SK-N-SH (cell line): Measurements from ENCODE around the gene AVPR1B. TPM values are rescaled to one million over a fixed set of nuclear protein-coding genes. Genes with fewer than 3 reads are reported as not detected.

ENCODE experiments used
- CTCF ChIA-PET: fragments of 300-600, 350-600 bp; formaldehyde crosslinking; extraction: SDS; loops from one replicate; lab custom pipeline; 2021; lab: Yijun Ruan, JAX
- POLR2A ChIA-PET: fragments of 350-600 bp; sonication (Branson Sonifier 250); formaldehyde crosslinking; extraction: SDS; loops from one replicate; lab custom pipeline; 2020; ENCODE audit warnings: antibody characterized with exemption, inconsistent platforms; lab: Yijun Ruan, JAX
- DNase-seq: peaks from one replicate; pipeline ENCODE4 v3.0.0; 2012
- H2AFZ ChIP-seq: fragments of 200-600 bp; sonication (generic); 2 replicates; pipeline ENCODE4 v1.8.1; 2016; ENCODE audit warnings: antibody characterized with exemption, mild to moderate bottlenecking, low read depth
- H3F3A ChIP-seq: fragments of 200-600 bp; sonication (generic); replicated peaks from 2 replicates; pipeline ENCODE3; 2016; ENCODE audit warnings: antibody characterized with exemption, mild to moderate bottlenecking; ENCODE audit not compliant: insufficient read depth
- H3K27ac ChIP-seq, 2 experiments: fragments of 200-500 bp in 1 of 2; fragments of 200-600 bp in 1 of 2; sonication (Bioruptor generic) in 1 of 2; sonication (generic), shearing (Covaris generic) in 1 of 2; 2 replicates each; pipeline versions ENCODE4 v1.5.1 to v1.6.1; 2014 to 2016; ENCODE audit warnings: low read depth in 2 of 2, inconsistent platforms in 1 of 2, low read length in 1 of 2, mild to moderate bottlenecking in 1 of 2, mixed read lengths in 1 of 2
- H3K27me3 ChIP-seq: fragments of 200-600 bp; sonication (generic), shearing (Covaris generic); 2 replicates; pipeline ENCODE4 v1.6.1; 2016; ENCODE audit warnings: mixed run types; ENCODE audit not compliant: insufficient read depth
- H3K36me3 ChIP-seq, 2 experiments: fragments of 200-500 bp in 1 of 2; fragments of 200-600 bp in 1 of 2; sonication (Bioruptor generic) in 1 of 2; sonication (generic) in 1 of 2; replicated peaks in 1 of 2; 2 replicates each; pipeline versions ENCODE3 to v1.5.1; 2014 to 2016; ENCODE audit warnings: low read length in 1 of 2, mild to moderate bottlenecking in 1 of 2; ENCODE audit not compliant: insufficient read depth in 2 of 2, control insufficient read depth in 1 of 2
- H3K4me1 ChIP-seq, 2 experiments: fragments of 200-500 bp in 1 of 2; fragments of 200-600 bp in 1 of 2; sonication (Bioruptor generic) in 1 of 2; sonication (generic), shearing (Covaris generic) in 1 of 2; 2 replicates each; pipeline versions ENCODE4 v1.5.1 to v1.6.1; 2014 to 2016; ENCODE audit warnings: low read depth in 1 of 2, low read length in 1 of 2, mixed run types in 1 of 2; ENCODE audit not compliant: insufficient read depth in 2 of 2, control insufficient read depth in 1 of 2
- H3K4me2 ChIP-seq: fragments of 200-600 bp; sonication (generic), shearing (Covaris generic); 2 replicates; pipeline ENCODE4 v1.6.1; 2017; ENCODE audit warnings: mixed run types
- H3K4me3 ChIP-seq, 2 experiments: fragments of 200-500 bp in 1 of 2; fragments of 200-600 bp in 1 of 2; sonication (Bioruptor generic) in 1 of 2; sonication (generic), shearing (Covaris generic) in 1 of 2; 2 replicates each; pipeline versions ENCODE4 v1.5.1 to v1.8.1; 2014 to 2016; ENCODE audit warnings: low read depth in 2 of 2, inconsistent platforms in 1 of 2, low read length in 1 of 2, mild to moderate bottlenecking in 1 of 2, mixed read lengths in 1 of 2, moderate library complexity in 1 of 2
- H3K79me2 ChIP-seq: fragments of 200-600 bp; sonication (generic); 2 replicates; pipeline ENCODE4 v1.8.1; 2017; ENCODE audit warnings: mild to moderate bottlenecking; ENCODE audit not compliant: insufficient read depth
- H3K9ac ChIP-seq: fragments of 200-600 bp; sonication (generic); 2 replicates; pipeline ENCODE4 v1.6.1; 2017; ENCODE audit warnings: mixed run types
- H3K9me2 ChIP-seq: fragments of 200-600 bp; sonication (generic); 2 replicates; pipeline ENCODE4 v1.6.1; 2017; ENCODE audit warnings: mixed run types
- H3K9me3 ChIP-seq: fragments of 200-600 bp; sonication (generic); 2 replicates; pipeline ENCODE4 v1.6.1; 2017; ENCODE audit warnings: mixed run types, mild to moderate bottlenecking, moderate library complexity
- H4K20me1 ChIP-seq: fragments of 200-600 bp; sonication (generic); 2 replicates; pipeline ENCODE4 v1.6.1; 2017; ENCODE audit warnings: mild to moderate bottlenecking, mixed run types; ENCODE audit not compliant: insufficient read depth
- CHD2 ChIP-seq: fragments of 150-350 bp; IDR thresholded peaks from 2 replicates; pipeline ENCODE4 v1.6.1; 2018; ENCODE audit warnings: low read length; ENCODE audit not compliant: partially characterized antibody
- EZH2phosphoT487 ChIP-seq: fragments of 200-600 bp; sonication (generic); IDR thresholded peaks from 2 replicates; pipeline ENCODE4 v1.6.1; 2017; ENCODE audit warnings: low read depth, mixed run types, mild to moderate bottlenecking, antibody characterized with exemption, moderate library complexity, borderline replicate concordance
- FOXJ3 ChIP-seq: sonication (generic); formaldehyde crosslinking; IDR thresholded peaks from 2 replicates; pipeline ENCODE4 v1.5.1; 2020; ENCODE audit warnings: mild to moderate bottlenecking, missing genetic modification reagents
- GABPA ChIP-seq: IDR thresholded peaks from 2 replicates; pipeline ENCODE4 v1.4.0; 2012; ENCODE audit warnings: low read depth, mild to moderate bottlenecking
- GATA2 ChIP-seq: sonication (generic); formaldehyde crosslinking; IDR thresholded peaks from 2 replicates; pipeline ENCODE4 v1.5.0; 2020; ENCODE audit warnings: mild to moderate bottlenecking, missing genetic modification reagents
- JUND ChIP-seq: IDR thresholded peaks from 2 replicates; pipeline ENCODE4 v1.4.0; 2012
- MXI1 ChIP-seq: IDR thresholded peaks from 2 replicates; pipeline ENCODE4 v1.6.1; 2012; ENCODE audit warnings: mild to moderate bottlenecking, low read depth, low read length, improper control_type of control experiment
- NFIC ChIP-seq: IDR thresholded peaks from 2 replicates; pipeline ENCODE4 v1.4.0; 2012; ENCODE audit warnings: borderline replicate concordance
- NRF1 ChIP-seq: IDR thresholded peaks from 2 replicates; pipeline ENCODE4 v1.6.1; 2012; ENCODE audit warnings: low read depth, mild to moderate bottlenecking, low read length
- PBX3 ChIP-seq: IDR thresholded peaks from 2 replicates; pipeline ENCODE4; 2012
- RAD21 ChIP-seq: IDR thresholded peaks from 2 replicates; pipeline ENCODE4 v1.6.1; 2012; ENCODE audit warnings: mild to moderate bottlenecking, low read length
- REST ChIP-seq: IDR thresholded peaks from 2 replicates; pipeline ENCODE4 v1.6.1; 2012; ENCODE audit warnings: mild to moderate bottlenecking, low read depth, low read length, moderate library complexity
- TCF12 ChIP-seq: IDR thresholded peaks from 2 replicates; pipeline ENCODE4 v1.4.0; 2012
- WGBS: methylation state at CpG from one replicate; pipeline ENCODE4 v1.1.6; 2017; ENCODE audit warnings: low lambda C conversion rate; 5-methylcytosine and 5-hydroxymethylcytosine counted together
- polyA plus RNA-seq, 3 experiments: library from polyadenylated mRNA; depleted of rRNA; stranded (reverse); fragments of >200 nt; gene quantifications; 2 replicates each; pipeline ENCODE4 v1.2.3, GENCODE V29; 2012
- TF ChIP-seq, protein P1 (sequence below): fragments of 150-350 bp; IDR thresholded peaks from 2 replicates; pipeline ENCODE4 v1.6.1; 2016; ENCODE audit warnings: mild to moderate bottlenecking, low read depth, low read length
- TF ChIP-seq, protein P2 (sequence below): fragments of 200-600 bp; sonication (generic); IDR thresholded peaks from 2 replicates; pipeline ENCODE4 v1.6.1; 2017; ENCODE audit warnings: antibody characterized with exemption, mild to moderate bottlenecking, moderate library complexity
- TF ChIP-seq, protein P3 (sequence below): IDR thresholded peaks from 2 replicates; pipeline ENCODE4 v1.4.0; 2012; ENCODE audit warnings: low read depth
- TF ChIP-seq, protein P4 (sequence below): IDR thresholded peaks from 2 replicates; pipeline ENCODE4 v1.4.0; 2012; ENCODE audit warnings: low read depth, borderline replicate concordance
- TF ChIP-seq, protein P5 (sequence below): fragments of 150-350 bp; IDR thresholded peaks from 2 replicates; pipeline ENCODE4 v1.6.1; 2017; ENCODE audit warnings: antibody characterized with exemption, low read length, low read depth, borderline replicate concordance

AVPR1B gene
- polyA plus RNA-seq, 1 of the 3 experiments (the other 2 are of a cell fraction): not detected

DNA sequence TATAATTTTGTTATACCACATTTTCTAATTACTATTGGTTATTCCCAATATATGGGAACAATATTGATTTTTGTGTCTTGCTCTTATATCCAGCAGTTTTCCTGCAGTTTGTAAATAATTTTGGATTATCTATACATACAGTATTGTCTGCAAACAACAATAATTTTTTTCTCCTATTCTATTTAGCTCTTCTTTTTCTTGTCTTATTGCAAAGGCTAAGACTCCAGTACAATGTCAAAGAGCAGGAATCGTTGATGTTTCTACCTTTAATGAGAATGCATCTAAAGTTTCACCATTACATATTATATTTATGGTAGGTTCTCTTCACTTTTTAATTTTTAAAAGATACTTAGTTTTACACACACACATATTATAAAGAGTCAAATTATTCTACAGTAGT is 4.1 kb upstream of the AVPR1B start:
- CTCF ChIA-PET: interaction anchor here (0.6 to 1.0 kb wide), 2 partner anchors 15 to 27 kb away, joined by 3 read pairs; no protein-coding TSS in a partner anchor
- POLR2A ChIA-PET: no interaction called here

More for the DNA sequence above, 4.1 kb upstream of the AVPR1B start:
- H4K20me1 ChIP-seq: no peaks in the 10 kb centered on the region
- 0% methylated on average over 1 of the region's 1 CpG for WGBS
- H3K36me3 ChIP-seq: no peaks in the 10 kb centered on the region
- H3K4me2 ChIP-seq: no peak overlapping the region
- H3K27ac ChIP-seq: no peak overlapping the region
- no peaks in the 10 kb centered on the region for H3K79me2 ChIP-seq
- no peak overlapping the region for H2AFZ ChIP-seq
- H3K27me3 ChIP-seq: peaks cover 23% of the 10 kb centered on the region
- H3K9me2 ChIP-seq: no peaks in the 10 kb centered on the region
- peaks cover 0 to 10% of the 10 kb centered on the region in 2 experiments; a peak in 1 of 4 replicates for H3K4me1 ChIP-seq
- no peak for TF ChIP-seq GABPA
- TF ChIP-seq JUND: no peak
- no peak for TF ChIP-seq FOXJ3 (CRISPR knock-in tag)
- TF ChIP-seq, protein P1, sequence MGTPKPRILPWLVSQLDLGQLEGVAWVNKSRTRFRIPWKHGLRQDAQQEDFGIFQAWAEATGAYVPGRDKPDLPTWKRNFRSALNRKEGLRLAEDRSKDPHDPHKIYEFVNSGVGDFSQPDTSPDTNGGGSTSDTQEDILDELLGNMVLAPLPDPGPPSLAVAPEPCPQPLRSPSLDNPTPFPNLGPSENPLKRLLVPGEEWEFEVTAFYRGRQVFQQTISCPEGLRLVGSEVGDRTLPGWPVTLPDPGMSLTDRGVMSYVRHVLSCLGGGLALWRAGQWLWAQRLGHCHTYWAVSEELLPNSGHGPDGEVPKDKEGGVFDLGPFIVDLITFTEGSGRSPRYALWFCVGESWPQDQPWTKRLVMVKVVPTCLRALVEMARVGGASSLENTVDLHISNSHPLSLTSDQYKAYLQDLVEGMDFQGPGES: no peak
- TF ChIP-seq, protein P2, sequence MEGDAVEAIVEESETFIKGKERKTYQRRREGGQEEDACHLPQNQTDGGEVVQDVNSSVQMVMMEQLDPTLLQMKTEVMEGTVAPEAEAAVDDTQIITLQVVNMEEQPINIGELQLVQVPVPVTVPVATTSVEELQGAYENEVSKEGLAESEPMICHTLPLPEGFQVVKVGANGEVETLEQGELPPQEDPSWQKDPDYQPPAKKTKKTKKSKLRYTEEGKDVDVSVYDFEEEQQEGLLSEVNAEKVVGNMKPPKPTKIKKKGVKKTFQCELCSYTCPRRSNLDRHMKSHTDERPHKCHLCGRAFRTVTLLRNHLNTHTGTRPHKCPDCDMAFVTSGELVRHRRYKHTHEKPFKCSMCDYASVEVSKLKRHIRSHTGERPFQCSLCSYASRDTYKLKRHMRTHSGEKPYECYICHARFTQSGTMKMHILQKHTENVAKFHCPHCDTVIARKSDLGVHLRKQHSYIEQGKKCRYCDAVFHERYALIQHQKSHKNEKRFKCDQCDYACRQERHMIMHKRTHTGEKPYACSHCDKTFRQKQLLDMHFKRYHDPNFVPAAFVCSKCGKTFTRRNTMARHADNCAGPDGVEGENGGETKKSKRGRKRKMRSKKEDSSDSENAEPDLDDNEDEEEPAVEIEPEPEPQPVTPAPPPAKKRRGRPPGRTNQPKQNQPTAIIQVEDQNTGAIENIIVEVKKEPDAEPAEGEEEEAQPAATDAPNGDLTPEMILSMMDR: no peak
- TF ChIP-seq, protein P3, sequence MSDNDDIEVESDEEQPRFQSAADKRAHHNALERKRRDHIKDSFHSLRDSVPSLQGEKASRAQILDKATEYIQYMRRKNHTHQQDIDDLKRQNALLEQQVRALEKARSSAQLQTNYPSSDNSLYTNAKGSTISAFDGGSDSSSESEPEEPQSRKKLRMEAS: no peak
- TF ChIP-seq PBX3: no peak
- no peak for TF ChIP-seq TCF12
- TF ChIP-seq, protein P4, sequence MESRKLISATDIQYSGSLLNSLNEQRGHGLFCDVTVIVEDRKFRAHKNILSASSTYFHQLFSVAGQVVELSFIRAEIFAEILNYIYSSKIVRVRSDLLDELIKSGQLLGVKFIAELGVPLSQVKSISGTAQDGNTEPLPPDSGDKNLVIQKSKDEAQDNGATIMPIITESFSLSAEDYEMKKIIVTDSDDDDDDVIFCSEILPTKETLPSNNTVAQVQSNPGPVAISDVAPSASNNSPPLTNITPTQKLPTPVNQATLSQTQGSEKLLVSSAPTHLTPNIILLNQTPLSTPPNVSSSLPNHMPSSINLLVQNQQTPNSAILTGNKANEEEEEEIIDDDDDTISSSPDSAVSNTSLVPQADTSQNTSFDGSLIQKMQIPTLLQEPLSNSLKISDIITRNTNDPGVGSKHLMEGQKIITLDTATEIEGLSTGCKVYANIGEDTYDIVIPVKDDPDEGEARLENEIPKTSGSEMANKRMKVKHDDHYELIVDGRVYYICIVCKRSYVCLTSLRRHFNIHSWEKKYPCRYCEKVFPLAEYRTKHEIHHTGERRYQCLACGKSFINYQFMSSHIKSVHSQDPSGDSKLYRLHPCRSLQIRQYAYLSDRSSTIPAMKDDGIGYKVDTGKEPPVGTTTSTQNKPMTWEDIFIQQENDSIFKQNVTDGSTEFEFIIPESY: no peak
- no peak for TF ChIP-seq NFIC
- no peak for TF ChIP-seq NRF1
- no peak for TF ChIP-seq MXI1
- no peak for TF ChIP-seq GATA2
- TF ChIP-seq RAD21: no peak
- TF ChIP-seq REST: no peak
- TF ChIP-seq CHD2: no peak
- TF ChIP-seq, protein P5, sequence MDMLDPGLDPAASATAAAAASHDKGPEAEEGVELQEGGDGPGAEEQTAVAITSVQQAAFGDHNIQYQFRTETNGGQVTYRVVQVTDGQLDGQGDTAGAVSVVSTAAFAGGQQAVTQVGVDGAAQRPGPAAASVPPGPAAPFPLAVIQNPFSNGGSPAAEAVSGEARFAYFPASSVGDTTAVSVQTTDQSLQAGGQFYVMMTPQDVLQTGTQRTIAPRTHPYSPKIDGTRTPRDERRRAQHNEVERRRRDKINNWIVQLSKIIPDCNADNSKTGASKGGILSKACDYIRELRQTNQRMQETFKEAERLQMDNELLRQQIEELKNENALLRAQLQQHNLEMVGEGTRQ: no peak
- TF ChIP-seq EZH2phosphoT487: no peak
- no peaks in the 10 kb centered on the region for H3F3A ChIP-seq
- no peak overlapping the region for H3K9ac ChIP-seq
- H3K9me3 ChIP-seq: peaks cover 10% of the 10 kb centered on the region; the same call in 1 of the 2 replicates
- DNase-seq: no peak
- no peak overlapping the region for H3K4me3 ChIP-seq
